ENCODE measurements around the gene CDH9.
"Not testable (repeated sequence)": the region's sequence is repeated elsewhere in the genome, so short reads cannot be mapped to it uniquely, and the experiment has no call there.

CDH9 gene

GRCh38 chr5:26948921-26949320 is 89.5 kb downstream of the CDH9 start:
- no peak for DNase-seq

GRCh38 chr5:26945901-26946300 is 92.5 kb downstream of the CDH9 start:
- DNase-seq = no peak

- DNase-seq = no peak
These were observed 95.9 kb downstream of the CDH9 start for GRCh38 chr5:26942481-26942880.

- DNase-seq = no peak
These were observed 97.4 kb downstream of the CDH9 start for GRCh38 chr5:26940994-26941393.

- no peak for DNase-seq
These were observed 106.1 kb downstream of the CDH9 start for GRCh38 chr5:26932238-26932637.

- no peak for DNase-seq
These were observed 116.9 kb downstream of the CDH9 start for GRCh38 chr5:26921439-26921838.

- DNase-seq = no peak
These were observed 134.9 kb downstream of the CDH9 start for GRCh38 chr5:26903469-26903868.

- DNase-seq = peak; percentile 8 to 52
These were observed 143.6 kb downstream of the CDH9 start for GRCh38 chr5:26894719-26895263.

GRCh38 chr5:26893078-26893477 is 145.3 kb downstream of the CDH9 start:
- DNase-seq = no peak

- DNase-seq = peak; percentile 51 to 73
These were observed 148.6 kb downstream of the CDH9 start for GRCh38 chr5:26889815-26890214.

- no peak for DNase-seq
These were observed 153.9 kb downstream of the CDH9 start for GRCh38 chr5:26884481-26884880.

- no peak for DNase-seq
These were observed 155.0 kb downstream of the CDH9 start for GRCh38 chr5:26883375-26883774.

GRCh38 chr5:26881901-26882300 is 156.5 kb downstream of the CDH9 start:
- no peak for DNase-seq

GRCh38 chr5:26877154-26877553 is 161.2 kb downstream of the CDH9 start:
- DNase-seq = no peak

- DNase-seq = no peak
These were observed 166.0 kb downstream of the CDH9 start for GRCh38 chr5:26872337-26872736.

- no peak for DNase-seq
These were observed 168.6 kb downstream of the CDH9 start for GRCh38 chr5:26869781-26870180.

- no peak for DNase-seq
These were observed 169.9 kb downstream of the CDH9 start for GRCh38 chr5:26868504-26868903.

- DNase-seq = no peak
These were observed 174.3 kb downstream of the CDH9 start for GRCh38 chr5:26864061-26864460.

- no peak for DNase-seq
These were observed 182.1 kb downstream of the CDH9 start for GRCh38 chr5:26856238-26856637.

- not testable (repeated sequence) for DNase-seq
These were observed 185.9 kb downstream of the CDH9 start for GRCh38 chr5:26852450-26852849.

- no peak for DNase-seq
These were observed 191.2 kb downstream of the CDH9 start for GRCh38 chr5:26847041-26847736.

GRCh38 chr5:26843677-26844076 is 194.7 kb downstream of the CDH9 start:
- no peak for DNase-seq

GRCh38 chr5:26833596-26833995 is 204.8 kb downstream of the CDH9 start:
- peak in 1 of 2 experiments; percentile 46 for DNase-seq
